GM12878 (cell line): ENCODE measurements around the gene FYB1. TPM values are rescaled to one million over a fixed set of nuclear protein-coding genes. Genes with fewer than 3 reads are reported as not detected.

Source experiments
- BMI1 ChIP-seq: fragments of 450-650 bp; IDR thresholded peaks from 2 replicates; pipeline ENCODE4 v1.6.1; 2016; ENCODE audit warnings: mild to moderate bottlenecking, moderate library complexity, borderline replicate concordance
- FOXK2 ChIP-seq: fragments of 450-650 bp; IDR thresholded peaks from 2 replicates; pipeline ENCODE4 v1.6.1; 2017; ENCODE audit warnings: mild to moderate bottlenecking, moderate library complexity
- MEF2A ChIP-seq: IDR thresholded peaks from 2 replicates; pipeline ENCODE4 v1.6.1; 2011; ENCODE audit warnings: low read depth, mild to moderate bottlenecking, low read length, moderate library complexity; ENCODE audit not compliant: insufficient read depth
- NFIC ChIP-seq: IDR thresholded peaks from 2 replicates; pipeline ENCODE4 v1.6.1; 2012; ENCODE audit warnings: low read depth, mild to moderate bottlenecking, inconsistent platforms, low read length, moderate library complexity
- REST ChIP-seq: IDR thresholded peaks from 2 replicates; pipeline ENCODE4 v1.6.1; 2012; ENCODE audit warnings: mild to moderate bottlenecking, low read depth, low read length
- USF1 ChIP-seq: IDR thresholded peaks from 2 replicates; pipeline ENCODE4 v1.6.1; 2011; ENCODE audit warnings: borderline replicate concordance, low read depth, mild to moderate bottlenecking, moderate library complexity, mixed read lengths, low read length; ENCODE audit not compliant: insufficient read depth; ENCODE audit errors: extremely low read length
- ZBTB11 ChIP-seq: fragments of 450-650 bp; formaldehyde crosslinking; IDR thresholded peaks from 2 replicates; pipeline ENCODE4 v1.5.0; 2022; ENCODE audit warnings: mild to moderate bottlenecking, missing genetic modification characterization
- polyA plus RNA-seq, 11 experiments: library from polyadenylated mRNA; depleted of rRNA in 4 of 11; unstranded in 6 of 11; stranded (reverse) in 5 of 11; fragments of >200 nt; fragmentation: Nextera tagmentation in 4 of 11; fragmentation: Illumina TruSeq in 1 of 11; extraction: Ambion mirVana in 4 of 11; extraction: Trizol in 1 of 11; gene quantifications; 1 replicate in 1 of 11; 2 replicates in 10 of 11; pipeline versions ENCODE4 v1.2.1 to v1.2.3, GENCODE V29; 2011 to 2016; ENCODE audit warnings: inconsistent platforms in 2 of 11, missing spikeins in 2 of 11, low read depth in 1 of 11
- total RNA-seq, 4 experiments: library from RNA; depleted of rRNA in 3 of 4; stranded (reverse); fragments of >200 nt in 3 of 4; fragmentation: Illumina TruSeq in 1 of 4; extraction: Trizol in 1 of 4; gene quantifications; 2 replicates each; pipeline versions ENCODE4 v1.2.1 to v1.2.3, GENCODE V29; 2013 to 2021

The FYB1 gene
- total and polyA plus RNA-seq, 10 of the 15 experiments (the other 5 are each of a cell fraction or from before 2014, with no cell fraction given) = 0.06 to 4.3 (median 0.25) TPM; not detected in 2

- TF ChIP-seq REST (no peak), FOXK2 (no peak), NFIC (no peak), ZBTB11 (no peak), MEF2A (no peak), USF1 (no peak), BMI1 (no peak)
Measured at GRCh38 chr5:39215857-39216256, 3.5 kb downstream of the FYB1 start (continued).
